Type B pancreatic cell (in vitro differentiated cells): ENCODE results near the gene HGS. TPM values are rescaled to one million over a fixed set of nuclear protein-coding genes. Genes with fewer than 3 reads are reported as not detected.
"Not testable (repeated sequence)": the region's sequence is repeated elsewhere in the genome, so short reads cannot be mapped to it uniquely, and the experiment has no call there.

Experiments
- DNase-seq: peaks from one replicate; pipeline ENCODE4 v3.0.0; 2021; ENCODE audit warnings: mixed read lengths; ENCODE audit not compliant: unreplicated experiment; ENCODE audit errors: extremely low spot score
- H3K27ac Mint-ChIP-seq: 2 replicates; pipeline ENCODE4 v1.8.0; 2021; ENCODE audit warnings: mild to moderate bottlenecking, mixed read lengths
- H3K27me3 Mint-ChIP-seq: 2 replicates; pipeline ENCODE4 v1.8.0; 2021; ENCODE audit warnings: mixed read lengths
- H3K36me3 Mint-ChIP-seq: 2 replicates; pipeline ENCODE4 v1.8.0; 2021; ENCODE audit warnings: mixed read lengths
- H3K4me1 Mint-ChIP-seq: one replicate; pipeline ENCODE4 v1.8.0; 2021; ENCODE audit warnings: mixed read lengths; ENCODE audit not compliant: unreplicated experiment
- H3K4me3 Mint-ChIP-seq: 2 replicates; pipeline ENCODE4 v1.8.0; 2021; ENCODE audit warnings: mild to moderate bottlenecking, mixed read lengths
- H3K9me3 Mint-ChIP-seq: 2 replicates; pipeline ENCODE4 v1.8.0; 2021; ENCODE audit warnings: mixed read lengths
- CTCF ChIP-seq: fragments of 200-600 bp; sonication (generic); conservative IDR thresholded peaks from 2 replicates; pipeline ENCODE4 v1.5.0; 2021; ENCODE audit warnings: antibody characterized with exemption, mild to moderate bottlenecking
- total RNA-seq: library from RNA; stranded (reverse); gene quantifications from 2 replicates; pipeline ENCODE4 v1.2.1, GENCODE V29; 2021; ENCODE audit warnings: low replicate concordance

Gene HGS
- total RNA-seq, 1 donor from 2014 or later = 115 TPM

GRCh38 chr17:81675515-81676221 lies 8.1 kb upstream of the HGS start:
- H3K4me1 Mint-ChIP-seq, H3K9me3 Mint-ChIP-seq, DNase-seq, H3K4me3 Mint-ChIP-seq, H3K27ac Mint-ChIP-seq, H3K27me3 Mint-ChIP-seq, H3K36me3 Mint-ChIP-seq: not testable (repeated sequence)
- peak; percentile 75 for TF ChIP-seq CTCF

- Mint-ChIP-seq H3K27me3 (no peaks in the 10 kb centered on the region), H3K4me1 (peaks cover 8% of the 10 kb centered on the region), H3K4me3 (no peak overlapping the region), H3K36me3 (no peaks in the 10 kb centered on the region), H3K27ac (no peak overlapping the region), H3K9me3 (no peaks in the 10 kb centered on the region)
- no peak for DNase-seq
- TF ChIP-seq CTCF = no peak
Observed at GRCh38 chr17:81676906-81677305, 6.9 kb upstream of the HGS start.

DNA sequence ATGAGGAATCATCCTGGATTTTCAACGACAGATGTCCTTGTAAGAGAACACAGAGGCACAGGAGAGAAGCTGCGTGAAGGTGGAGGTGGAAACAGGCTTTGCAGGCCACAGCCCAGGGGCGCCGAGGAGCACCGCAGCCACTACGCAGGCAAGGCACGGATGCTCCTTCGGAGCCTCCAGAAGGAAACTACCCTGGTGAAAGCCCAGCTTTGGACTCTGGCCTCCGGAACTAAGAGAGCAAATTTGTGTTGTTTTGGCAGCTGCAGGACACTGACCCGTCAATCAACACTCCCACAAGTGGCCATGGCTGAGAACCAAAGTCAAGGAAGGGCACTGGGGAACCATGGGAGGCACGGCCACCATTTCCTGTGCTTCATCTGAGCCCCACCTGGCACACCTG lies 3.7 kb upstream of the HGS start:
- H3K4me3 Mint-ChIP-seq = peak overlapping the region; percentile 32
- no peak for DNase-seq
- no peaks in the 10 kb centered on the region for H3K27me3 Mint-ChIP-seq
- H3K4me1 Mint-ChIP-seq = peaks cover 22% of the 10 kb centered on the region
- no peak overlapping the region for H3K27ac Mint-ChIP-seq
- H3K9me3 Mint-ChIP-seq = no peaks in the 10 kb centered on the region
- TF ChIP-seq CTCF = no peak
- H3K36me3 Mint-ChIP-seq = peaks cover 4% of the 10 kb centered on the region

GRCh38 chr17:81681672-81682071 lies 2.1 kb upstream of the HGS start:
- H3K4me3 Mint-ChIP-seq = no peak overlapping the region
- no peak for TF ChIP-seq CTCF

GRCh38 chr17:81682565-81683207 lies 1.1 kb upstream of the HGS start:
- Mint-ChIP-seq H3K4me3 (peak overlapping the region; percentile 95), H3K27me3 (no peaks in the 10 kb centered on the region), H3K27ac (peak overlapping the region; percentile 90), H3K9me3 (no peaks in the 10 kb centered on the region), H3K36me3 (peaks cover 4% of the 10 kb centered on the region), H3K4me1 (peaks cover 14% of the 10 kb centered on the region)
- no peak for TF ChIP-seq CTCF
- no peak for DNase-seq

More at GRCh38 chr17:81681672-81682071, 2.1 kb upstream of the HGS start:
- H3K36me3 Mint-ChIP-seq = peaks cover 4% of the 10 kb centered on the region
- peaks cover 14% of the 10 kb centered on the region for H3K4me1 Mint-ChIP-seq
- H3K27me3 Mint-ChIP-seq = no peaks in the 10 kb centered on the region
- H3K9me3 Mint-ChIP-seq = no peaks in the 10 kb centered on the region
- no peak overlapping the region for H3K27ac Mint-ChIP-seq
- DNase-seq = no peak
